ENCODE data around the gene TXNRD1. TPM values are rescaled to one million over a fixed set of nuclear protein-coding genes. Genes with fewer than 3 reads are reported as not detected.
"Not testable (repeated sequence)": the region's sequence is repeated elsewhere in the genome, so short reads cannot be mapped to it uniquely, and the experiment has no call there.

TXNRD1 gene
- total RNA-seq, 1 donor = 350 TPM

DNA sequence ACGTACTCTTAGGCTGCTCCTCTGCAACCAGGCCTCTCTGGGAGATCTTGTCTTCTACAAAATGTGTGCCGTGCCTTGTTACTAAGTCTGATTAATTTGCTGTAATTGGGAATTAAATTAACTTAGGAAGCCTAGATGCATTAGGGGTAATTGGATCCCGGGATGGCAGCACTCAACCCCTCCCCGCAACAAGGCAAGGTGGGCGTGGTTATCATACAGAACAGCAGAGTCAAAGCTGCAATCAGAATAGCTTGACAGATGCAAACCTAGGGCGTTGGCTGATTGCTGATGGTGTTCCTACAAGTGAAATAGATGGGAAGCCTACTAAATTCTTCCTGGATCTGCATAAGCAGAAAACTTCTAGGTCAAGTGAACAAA, 43.0 kb upstream of the TXNRD1 start:
- no peak overlapping the region for H3K4me3 ChIP-seq (ENCODE audit: low read depth, low read length)
- no peak for TF ChIP-seq CTCF (IDR thresholded peaks at IDR 0.05; ENCODE audit: insufficient read depth, low read length)
- no peak for DNase-seq (ENCODE audit: low read depth)

DNA sequence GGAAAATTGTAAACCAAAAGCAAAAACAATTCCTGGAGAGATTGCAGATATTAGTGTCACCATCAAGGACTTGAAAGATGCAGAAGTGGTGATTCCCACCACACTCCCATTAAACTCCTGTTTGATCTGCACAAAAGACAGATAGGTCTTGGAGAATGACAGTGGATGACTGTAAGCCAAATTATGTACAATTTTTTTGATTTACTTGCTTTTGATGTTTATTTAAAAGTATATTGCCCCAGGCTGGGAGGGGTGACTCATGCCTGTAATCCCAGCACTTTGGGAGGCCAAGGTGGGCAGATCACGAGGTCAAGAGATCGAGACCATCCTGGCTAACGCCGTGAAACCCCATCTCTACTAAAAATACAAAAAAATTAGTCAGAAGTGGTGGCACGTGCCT, 41.8 kb upstream of the TXNRD1 start:
- DNase-seq (ENCODE audit: low read depth); H3K4me3 ChIP-seq (ENCODE audit: low read depth, low read length): not testable (repeated sequence)

DNA sequence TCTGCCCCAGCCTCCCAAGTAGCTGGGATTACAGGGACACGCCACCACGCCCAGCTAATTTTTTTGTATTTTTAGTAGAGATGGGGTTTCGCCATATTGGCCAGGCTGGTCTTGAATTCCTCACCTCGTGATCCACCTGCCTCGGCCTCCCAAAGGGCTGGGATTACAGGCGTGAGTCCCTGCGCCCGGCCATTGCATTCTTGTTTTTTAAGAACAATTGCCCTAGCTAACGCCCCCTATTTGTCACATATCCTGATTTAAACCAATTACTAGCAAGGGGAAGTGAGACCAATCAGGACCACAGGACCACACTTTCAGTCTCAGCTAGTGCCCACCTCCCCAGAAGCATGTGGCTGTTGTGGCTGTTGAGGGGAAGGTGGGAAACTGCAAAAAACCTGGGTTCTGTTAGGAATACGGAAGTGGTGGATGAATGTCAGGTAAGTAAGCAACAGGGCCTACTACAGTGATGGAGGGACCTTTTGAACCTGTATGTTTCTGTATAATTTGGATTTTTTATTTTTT, 39.8 kb upstream of the TXNRD1 start:
- DNase-seq (ENCODE audit: low read depth) = no peak
- H3K4me3 ChIP-seq (ENCODE audit: low read depth, low read length) = no peak overlapping the region
- no peak for TF ChIP-seq CTCF (IDR thresholded peaks at IDR 0.05; ENCODE audit: insufficient read depth, low read length)

DNA sequence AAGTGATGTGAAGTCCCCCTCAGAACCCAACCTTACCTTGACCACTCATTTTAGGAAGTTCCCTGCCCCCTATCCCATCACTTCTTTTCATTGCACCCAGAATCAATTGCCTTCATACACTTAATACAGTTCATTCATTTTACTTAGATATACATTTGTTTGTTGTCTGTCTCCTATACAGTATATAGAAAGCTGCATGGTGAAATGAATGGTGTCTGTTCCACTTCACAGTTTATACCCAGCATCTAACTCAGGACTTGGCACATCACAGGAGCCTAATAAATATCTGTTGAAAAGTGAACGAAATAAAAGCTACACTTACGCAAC, 38.3 kb upstream of the TXNRD1 start:
- DNase-seq (ENCODE audit: low read depth) = no peak
- no peak overlapping the region for H3K4me3 ChIP-seq (ENCODE audit: low read depth, low read length)
- TF ChIP-seq CTCF (IDR thresholded peaks at IDR 0.05; ENCODE audit: insufficient read depth, low read length) = no peak

DNA sequence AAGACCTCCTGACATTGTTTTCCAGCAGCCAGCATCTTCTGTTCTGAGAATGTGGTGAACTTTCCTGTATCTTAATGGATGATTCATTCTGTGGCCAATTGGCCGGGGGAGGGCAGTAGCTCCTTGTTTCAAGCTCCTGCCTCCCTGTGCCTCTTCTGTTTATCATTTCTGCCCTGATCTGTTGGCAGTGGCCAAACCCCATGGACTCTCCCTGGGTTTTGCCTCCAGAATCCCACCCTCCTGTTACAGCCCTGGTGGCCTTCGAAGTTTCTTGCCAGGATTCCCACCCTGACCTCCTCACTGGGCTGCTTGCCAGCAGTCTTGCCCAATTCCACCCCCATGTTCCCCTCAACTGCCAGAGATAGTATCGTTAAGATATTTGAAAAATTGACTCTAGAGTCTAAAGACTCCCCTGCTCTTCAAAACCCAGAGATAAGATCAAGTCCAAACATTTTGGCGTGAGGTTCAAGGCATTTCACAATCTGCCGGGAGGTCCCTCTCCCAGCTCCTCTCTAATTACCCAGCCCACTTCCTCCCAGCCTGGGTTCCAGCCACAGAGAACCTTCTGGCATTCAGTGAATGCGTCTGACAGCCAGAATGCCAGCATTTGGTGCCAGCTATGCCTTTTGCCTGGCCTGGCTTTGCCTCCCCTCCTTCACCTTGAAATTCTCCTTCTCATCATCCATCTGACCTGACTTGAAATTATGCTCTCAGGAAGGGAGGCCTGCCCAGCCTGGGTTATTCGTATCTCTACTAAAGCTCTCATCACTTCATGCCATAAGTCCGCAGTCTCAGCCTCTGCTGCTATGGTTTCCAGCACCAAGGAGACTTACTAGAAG, 37.7 kb upstream of the TXNRD1 start:
- TF ChIP-seq CTCF (IDR thresholded peaks at IDR 0.05; ENCODE audit: insufficient read depth, low read length) = peak; percentile 36
- no peak overlapping the region for H3K4me3 ChIP-seq (ENCODE audit: low read depth, low read length)
- DNase-seq (ENCODE audit: low read depth) = peak; percentile 99

DNA sequence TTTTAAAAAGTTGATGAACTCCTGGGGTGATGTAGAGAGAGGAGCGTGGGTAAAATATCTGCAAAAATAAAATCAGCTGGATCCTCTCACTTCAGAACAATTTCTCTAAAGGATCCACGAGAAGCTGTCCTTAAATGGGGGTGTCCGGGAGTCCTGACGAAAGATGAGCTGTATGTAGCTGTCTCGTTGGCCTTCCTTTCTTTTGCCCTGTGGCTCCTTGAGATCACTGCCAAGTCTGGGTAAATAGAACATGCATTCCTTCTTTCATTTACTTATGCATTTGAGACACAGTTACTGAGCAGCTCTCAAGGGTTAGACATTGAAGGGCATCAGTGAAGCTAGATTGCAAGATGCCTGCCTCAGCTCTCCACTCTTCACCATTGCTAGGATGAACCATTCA, 35.2 kb upstream of the TXNRD1 start:
- TF ChIP-seq CTCF (IDR thresholded peaks at IDR 0.05; ENCODE audit: insufficient read depth, low read length) = no peak
- H3K4me3 ChIP-seq (ENCODE audit: low read depth, low read length) = no peak overlapping the region
- DNase-seq (ENCODE audit: low read depth) = no peak

DNA sequence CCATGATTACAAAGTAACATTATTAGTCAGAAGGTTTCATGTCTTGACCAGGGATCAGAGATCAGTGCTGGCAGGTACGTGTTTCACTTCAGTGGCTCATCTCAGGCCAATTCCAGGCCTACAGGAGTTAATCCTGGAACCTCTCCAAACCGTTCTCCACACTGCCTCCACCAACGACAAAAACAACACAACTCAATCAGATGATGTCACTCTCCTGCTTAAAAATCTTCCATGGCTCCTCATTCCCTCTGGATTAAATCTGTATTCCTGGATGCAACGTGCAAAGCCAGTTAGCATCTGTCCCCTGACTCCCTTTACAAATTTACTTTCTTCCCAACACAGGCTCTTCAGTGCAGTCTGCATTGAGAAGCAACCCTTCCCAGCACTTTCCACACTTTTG, 34.3 kb upstream of the TXNRD1 start:
- peak; percentile 47 for DNase-seq (ENCODE audit: low read depth)
- no peak for TF ChIP-seq CTCF (IDR thresholded peaks at IDR 0.05; ENCODE audit: insufficient read depth, low read length)
- no peak overlapping the region for H3K4me3 ChIP-seq (ENCODE audit: low read depth, low read length)
